HepG2 (cell line): ENCODE results near the gene TMEM62.

Experiments used
- BHLHE40 ChIP-seq: IDR thresholded peaks from 2 replicates; pipeline ENCODE4 v1.6.1; 2011; ENCODE audit warnings: low read length, improper control_type of control experiment
- KDM4B ChIP-seq: sonication (generic); formaldehyde crosslinking; IDR thresholded peaks from 2 replicates; pipeline ENCODE4 v1.4.0; 2020; ENCODE audit warnings: missing genetic modification reagents
- MYC ChIP-seq: sonication (generic); formaldehyde crosslinking; IDR thresholded peaks from 2 replicates; pipeline ENCODE4 v1.9.0; 2021; ENCODE audit warnings: missing genetic modification reagents, borderline replicate concordance
- SIN3A ChIP-seq: IDR thresholded peaks from 2 replicates; pipeline ENCODE4 v1.6.1; 2011; ENCODE audit warnings: low read depth, mild to moderate bottlenecking, control low read depth, low read length, borderline replicate concordance
- SRSF9 ChIP-seq: fragments of 200-400 bp; formaldehyde crosslinking; IDR thresholded peaks from 2 replicates; pipeline ENCODE4 v1.6.1; 2018; ENCODE audit warnings: borderline replicate concordance, mild to moderate bottlenecking, low read depth, low read length; ENCODE audit not compliant: insufficient read depth, poor library complexity, severe bottlenecking
- ZNF253 ChIP-seq: sonication (generic); formaldehyde crosslinking; IDR thresholded peaks from 2 replicates; pipeline ENCODE4 v1.8.0; 2022; ENCODE audit warnings: mild to moderate bottlenecking, missing genetic modification reagents, borderline replicate concordance

DNA sequence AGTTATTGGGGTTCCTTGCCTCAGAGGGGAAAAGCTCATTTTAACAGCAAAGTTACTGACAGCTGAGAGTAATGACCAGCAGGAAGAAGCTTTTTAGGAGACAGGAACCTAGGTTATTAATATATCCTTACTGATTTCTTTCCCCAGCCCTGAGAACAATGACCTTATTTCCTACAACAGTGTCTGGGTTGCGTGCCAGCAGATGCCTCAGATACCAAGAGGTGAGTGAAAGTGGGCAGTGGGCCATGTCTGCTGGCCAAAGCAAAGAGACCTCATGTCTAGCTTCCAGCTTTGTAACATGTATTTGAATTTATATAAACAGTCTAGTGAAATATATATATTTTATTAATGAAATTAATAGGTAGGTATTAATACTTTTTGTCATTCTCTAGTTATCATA is 56.8 kb downstream of the TMEM62 start:
- TF ChIP-seq BHLHE40 (no peak), SRSF9 (no peak), SIN3A (no peak), KDM4B (CRISPR knock-in tag) (no peak), MYC (CRISPR knock-in tag) (no peak), ZNF253 (CRISPR knock-in tag) (no peak)
